SU-DHL-6 (cell line): ENCODE results near the gene GPR157.

Experiments used
- H2AFZ ChIP-seq: fragments of 200-600 bp; sonication (generic); 2 replicates; pipeline ENCODE4 v1.6.1; 2014; ENCODE audit warnings: low read depth, mild to moderate bottlenecking, moderate library complexity, mixed read lengths, antibody characterized with exemption, low read length; ENCODE audit not compliant: severe bottlenecking
- H3F3A ChIP-seq: fragments of 200-600 bp; shearing (Covaris generic); 2 replicates; pipeline ENCODE4 v1.6.0; 2016; ENCODE audit warnings: antibody characterized with exemption, mild to moderate bottlenecking; ENCODE audit not compliant: insufficient read depth
- H3K27ac ChIP-seq: fragments of 200-600 bp; sonication (generic); 2 replicates; pipeline ENCODE4 v1.5.1; 2016; ENCODE audit warnings: low read depth, mild to moderate bottlenecking, low read length, moderate library complexity, mixed read lengths
- H3K27me3 ChIP-seq: fragments of 200-600 bp; sonication (generic), shearing (Covaris generic); 2 replicates; pipeline ENCODE4 v1.6.0; 2014; ENCODE audit warnings: mild to moderate bottlenecking, low read length
- H3K36me3 ChIP-seq: fragments of 200-600 bp; sonication (generic); 2 replicates; pipeline ENCODE4 v1.6.1; 2014; ENCODE audit warnings: mild to moderate bottlenecking, low read length, mixed read lengths
- H3K4me2 ChIP-seq: fragments of 300-600, 200-600 bp; shearing (Covaris generic), sonication (generic); 2 replicates; pipeline ENCODE4 v1.6.0; 2014; ENCODE audit warnings: low read length, low read depth, mild to moderate bottlenecking; ENCODE audit not compliant: poor library complexity, severe bottlenecking
- H3K4me3 ChIP-seq: fragments of 200-600 bp; sonication (generic); 2 replicates; pipeline ENCODE4 v1.5.1; 2014; ENCODE audit warnings: antibody characterized with exemption, low read length, mild to moderate bottlenecking, mixed read lengths; ENCODE audit not compliant: insufficient read depth, poor library complexity, severe bottlenecking
- H3K79me2 ChIP-seq: fragments of 200-600 bp; sonication (generic); 2 replicates; pipeline ENCODE4 v1.6.1; 2014; ENCODE audit warnings: mild to moderate bottlenecking, low read length, moderate library complexity; ENCODE audit not compliant: insufficient read depth
- H3K9ac ChIP-seq: fragments of 200-600 bp; sonication (generic); 2 replicates; pipeline ENCODE4 v1.7.0; 2014; ENCODE audit warnings: mild to moderate bottlenecking, low read length
- H3K9me2 ChIP-seq: fragments of 200-600 bp; sonication (generic); replicated peaks from 2 replicates; pipeline ENCODE4 v1.6.1; 2014; ENCODE audit warnings: low read length; ENCODE audit not compliant: insufficient read depth
- H3K9me3 ChIP-seq: fragments of 200-600 bp; sonication (generic); 2 replicates; pipeline ENCODE4 v1.6.1; 2014; ENCODE audit warnings: low read length, mixed read lengths; ENCODE audit not compliant: insufficient read depth
- H4K20me1 ChIP-seq: fragments of 200-600 bp; sonication (generic); 2 replicates; pipeline ENCODE4 v1.6.1; 2014; ENCODE audit warnings: low read depth, mild to moderate bottlenecking, antibody characterized with exemption, low read length, moderate library complexity, mixed read lengths
- EZH2phosphoT487 ChIP-seq: fragments of 200-600 bp; sonication (generic), shearing (Covaris generic); conservative IDR thresholded peaks from 2 replicates; pipeline ENCODE4 v1.6.1; 2018; ENCODE audit warnings: mild to moderate bottlenecking, antibody characterized with exemption, low read length, moderate library complexity, mixed read lengths
- TF ChIP-seq, protein P1 (sequence below): fragments of 200-600 bp; sonication (generic); IDR thresholded peaks from one replicate; pipeline ENCODE4 v1.5.1; 2017; ENCODE audit warnings: antibody characterized with exemption, mild to moderate bottlenecking, low read length, moderate library complexity; ENCODE audit not compliant: insufficient read depth, poor library complexity, severe bottlenecking

The GPR157 gene

DNA sequence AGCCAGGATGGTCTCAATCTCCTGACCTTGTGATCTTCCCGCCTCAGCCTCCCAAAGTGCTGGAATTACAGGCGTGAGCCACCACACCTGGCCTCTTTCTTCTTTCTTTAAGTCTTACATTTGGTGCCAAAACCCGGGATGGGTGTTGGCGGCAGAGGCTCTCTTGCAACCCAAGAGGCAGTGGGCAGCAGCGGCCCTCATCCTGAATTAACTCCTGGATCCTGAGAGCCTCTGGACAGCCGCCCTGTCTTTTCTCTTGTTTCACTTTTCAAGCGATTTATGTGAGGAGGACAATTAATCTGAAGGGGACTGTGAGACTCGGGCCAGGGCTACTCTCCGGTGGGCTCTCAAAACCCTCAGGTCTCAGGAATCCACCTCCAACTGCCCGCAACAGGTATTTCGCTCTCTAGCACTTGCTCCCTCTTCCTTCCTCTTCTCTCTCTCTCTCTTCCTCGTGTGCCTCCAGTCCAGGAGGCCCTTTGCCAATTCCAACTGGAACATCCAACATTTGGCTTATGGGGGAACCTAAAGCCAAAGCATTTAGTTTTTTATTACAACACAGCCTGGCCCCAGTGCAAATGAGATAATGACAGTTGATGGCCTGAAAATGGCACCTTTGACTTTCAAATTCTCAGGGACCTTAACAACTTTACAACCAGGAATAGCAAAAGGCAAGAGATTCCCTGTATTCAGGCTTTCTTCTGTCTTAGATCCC lies 41.3 kb downstream of the GPR157 start:
- Histone ChIP-seq H3K36me3 (no peaks in the 10 kb centered on the region), H4K20me1 (no peaks in the 10 kb centered on the region), H3K79me2 (no peaks in the 10 kb centered on the region), H3K9me3 (peaks cover 3% of the 10 kb centered on the region; the same call in 1 of the 2 replicates), H3F3A (no peaks in the 10 kb centered on the region), H2AFZ (no peak overlapping the region), H3K4me2 (no peak overlapping the region), H3K27ac (no peak overlapping the region), H3K9me2 (no peaks in the 10 kb centered on the region), H3K4me3 (no peak overlapping the region), H3K9ac (no peak overlapping the region), H3K27me3 (no peaks in the 10 kb centered on the region)
- TF ChIP-seq EZH2phosphoT487, result no peak
- TF ChIP-seq, protein P1, sequence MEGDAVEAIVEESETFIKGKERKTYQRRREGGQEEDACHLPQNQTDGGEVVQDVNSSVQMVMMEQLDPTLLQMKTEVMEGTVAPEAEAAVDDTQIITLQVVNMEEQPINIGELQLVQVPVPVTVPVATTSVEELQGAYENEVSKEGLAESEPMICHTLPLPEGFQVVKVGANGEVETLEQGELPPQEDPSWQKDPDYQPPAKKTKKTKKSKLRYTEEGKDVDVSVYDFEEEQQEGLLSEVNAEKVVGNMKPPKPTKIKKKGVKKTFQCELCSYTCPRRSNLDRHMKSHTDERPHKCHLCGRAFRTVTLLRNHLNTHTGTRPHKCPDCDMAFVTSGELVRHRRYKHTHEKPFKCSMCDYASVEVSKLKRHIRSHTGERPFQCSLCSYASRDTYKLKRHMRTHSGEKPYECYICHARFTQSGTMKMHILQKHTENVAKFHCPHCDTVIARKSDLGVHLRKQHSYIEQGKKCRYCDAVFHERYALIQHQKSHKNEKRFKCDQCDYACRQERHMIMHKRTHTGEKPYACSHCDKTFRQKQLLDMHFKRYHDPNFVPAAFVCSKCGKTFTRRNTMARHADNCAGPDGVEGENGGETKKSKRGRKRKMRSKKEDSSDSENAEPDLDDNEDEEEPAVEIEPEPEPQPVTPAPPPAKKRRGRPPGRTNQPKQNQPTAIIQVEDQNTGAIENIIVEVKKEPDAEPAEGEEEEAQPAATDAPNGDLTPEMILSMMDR, result no peak

DNA sequence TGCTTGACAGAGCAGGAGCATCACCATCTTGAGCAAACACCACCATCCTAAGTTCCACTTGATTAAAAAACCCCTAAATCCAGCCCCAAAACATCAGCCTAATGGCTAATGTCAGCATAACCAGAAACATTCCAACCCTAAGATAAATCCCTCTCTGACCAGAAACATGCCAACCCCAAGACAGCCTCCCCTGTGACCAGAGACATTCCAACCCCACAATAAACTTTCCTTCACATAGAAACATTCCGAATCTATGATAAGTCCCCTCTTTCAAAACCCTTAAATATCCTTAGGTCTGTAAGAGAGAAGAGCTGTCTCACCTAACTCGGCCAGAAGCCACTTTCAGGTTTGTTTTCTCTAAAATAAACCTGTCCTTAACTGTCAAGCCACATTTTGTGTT lies 42.1 kb downstream of the GPR157 start:
- Histone ChIP-seq H3K9me2 (no peaks in the 10 kb centered on the region), H3K36me3 (no peaks in the 10 kb centered on the region), H4K20me1 (no peaks in the 10 kb centered on the region), H3K9me3 (peaks cover 3% of the 10 kb centered on the region; the same call in 1 of the 2 replicates), H3K9ac (no peak overlapping the region), H3K4me2 (no peak overlapping the region), H3K79me2 (no peaks in the 10 kb centered on the region), H3K4me3 (no peak overlapping the region), H2AFZ (no peak overlapping the region), H3K27ac (no peak overlapping the region), H3F3A (no peaks in the 10 kb centered on the region), H3K27me3 (no peaks in the 10 kb centered on the region)
- TF ChIP-seq, protein P1, result no peak
- TF ChIP-seq EZH2phosphoT487, result no peak

DNA sequence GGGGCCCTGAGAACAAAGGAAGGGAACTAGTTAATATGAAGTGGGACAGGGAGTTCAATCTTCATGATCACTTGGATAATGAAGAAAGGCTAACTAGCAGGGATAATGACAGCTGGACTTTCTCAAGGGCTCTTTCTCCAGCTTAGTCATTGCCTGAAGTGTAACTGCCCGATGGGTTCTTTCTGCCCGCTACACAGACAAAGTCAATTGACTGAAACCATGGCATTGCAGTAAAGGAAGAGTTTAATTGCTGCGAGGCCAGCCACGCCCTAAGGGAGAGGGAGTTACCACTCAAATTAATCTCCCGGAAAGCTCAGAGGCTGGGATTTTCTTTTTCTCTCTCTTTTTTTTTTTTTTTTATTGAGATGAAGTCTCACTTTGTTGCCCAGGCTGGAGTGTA lies 42.9 kb downstream of the GPR157 start:
- Histone ChIP-seq H3K27me3 (no peaks in the 10 kb centered on the region), H3K4me3 (no peak overlapping the region), H2AFZ (no peak overlapping the region), H3K9ac (no peak overlapping the region), H3K9me2 (no peaks in the 10 kb centered on the region), H3K4me2 (no peak overlapping the region), H4K20me1 (no peaks in the 10 kb centered on the region), H3K9me3 (peaks cover 3% of the 10 kb centered on the region; the same call in 1 of the 2 replicates), H3K79me2 (no peaks in the 10 kb centered on the region), H3F3A (no peaks in the 10 kb centered on the region), H3K27ac (no peak overlapping the region), H3K36me3 (no peaks in the 10 kb centered on the region)
- TF ChIP-seq, protein P1, result no peak
- no peak for TF ChIP-seq EZH2phosphoT487
